Activated CD4-positive, alpha-beta T cell treated with anti-CD3 and anti-CD28 coated beads, Interleukin-2, amount 50 U/mL, for 1 hour (primary cell): ENCODE results near the gene PILRA.
"Not testable (repeated sequence)": the region's sequence is repeated elsewhere in the genome, so short reads cannot be mapped to it uniquely, and the experiment has no call there.

Source experiments
- DNase-seq: peaks from one replicate; pipeline ENCODE4 v3.0.0-alpha.2; 2020

The PILRA gene

DNA sequence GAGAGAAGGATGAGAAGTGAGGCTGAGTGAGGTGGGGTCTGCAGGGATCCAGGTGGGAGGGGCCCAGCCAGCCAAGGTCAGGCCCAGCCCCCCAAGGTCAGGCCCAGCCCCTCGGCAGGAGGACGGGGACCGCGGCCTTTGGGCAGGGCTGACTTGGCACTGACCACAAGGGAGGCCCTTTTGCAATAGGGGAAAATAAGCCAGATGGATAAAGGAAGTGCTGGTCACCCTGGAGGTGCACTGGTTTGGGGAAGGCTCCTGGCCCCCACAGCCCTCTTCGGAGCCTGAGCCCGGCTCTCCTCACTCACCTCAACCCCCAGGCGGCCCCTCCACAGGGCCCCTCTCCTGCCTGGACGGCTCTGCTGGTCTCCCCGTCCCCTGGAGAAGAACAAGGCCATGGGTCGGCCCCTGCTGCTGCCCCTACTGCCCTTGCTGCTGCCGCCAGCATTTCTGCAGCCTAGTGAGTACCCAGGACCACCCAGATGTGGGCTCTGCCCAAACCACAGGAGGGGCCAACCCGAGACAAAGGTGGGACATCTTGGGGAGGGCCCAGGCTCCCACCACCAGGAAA, at the start of gene PILRA:
TSS of gene PILRA (plus strand) at position 227 of the 571 bp plus-strand sequence. CDS start at position 397, 170 bp downstream.
- DNase-seq = no peak

DNA sequence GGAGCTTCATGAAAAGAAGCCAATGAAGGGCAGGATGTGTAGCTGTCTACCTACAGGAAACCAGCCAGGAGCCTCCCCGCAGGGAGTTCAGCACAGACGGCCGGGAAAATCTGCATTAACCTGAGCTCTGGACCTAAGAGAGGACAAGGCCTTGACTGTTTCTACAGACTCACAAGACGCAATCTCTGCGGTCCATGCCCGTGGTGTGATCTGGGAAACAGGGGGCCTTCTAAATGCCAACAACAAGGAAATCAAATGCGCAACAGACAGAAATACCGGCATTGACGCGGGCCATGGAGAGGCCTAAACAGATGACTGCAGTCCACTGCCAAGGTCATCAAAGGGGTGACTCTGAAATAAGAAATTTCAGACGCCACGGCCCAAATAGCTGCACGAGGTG, 49.1 kb upstream of the PILRA start:
- not testable (repeated sequence) for DNase-seq

DNA sequence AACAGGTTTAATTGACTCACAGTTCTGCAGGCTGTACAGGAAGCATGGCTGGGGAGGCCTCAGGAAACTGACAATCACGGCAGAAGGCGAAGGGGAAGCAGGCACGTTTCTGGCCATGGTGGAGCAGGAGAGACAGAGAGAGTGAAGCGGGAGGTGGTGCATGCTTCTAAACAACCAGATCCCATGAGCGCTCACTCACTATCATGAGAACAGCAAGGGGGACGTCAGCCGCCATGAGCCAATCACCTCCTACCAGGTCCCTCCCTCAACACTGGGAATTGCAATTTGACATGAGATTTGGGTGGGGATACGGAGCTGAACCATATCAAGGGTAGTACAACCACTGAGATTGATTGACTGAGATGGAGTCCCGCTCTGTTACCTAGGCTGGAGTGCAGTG, 47.6 kb upstream of the PILRA start:
- DNase-seq = not testable (repeated sequence)

DNA sequence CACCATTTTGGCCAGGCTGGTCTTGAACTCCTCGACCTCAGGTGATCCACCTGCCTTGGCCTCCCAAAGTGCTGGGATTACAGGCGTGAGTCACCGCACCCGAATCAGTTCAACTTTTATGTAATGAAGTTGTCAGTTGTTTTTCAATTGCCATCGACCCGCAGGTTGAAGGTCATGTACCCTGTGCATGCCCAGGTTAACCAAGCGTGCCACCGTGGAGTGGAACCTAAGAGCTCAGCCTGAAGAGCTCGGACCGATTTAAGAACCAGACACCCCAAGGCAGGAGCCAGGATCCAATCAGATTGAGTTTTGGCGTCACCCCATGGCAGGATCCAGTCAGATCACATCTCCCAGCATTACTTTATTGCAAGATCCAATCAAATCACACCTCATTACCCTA, 46.4 kb upstream of the PILRA start:
- not testable (repeated sequence) for DNase-seq

DNA sequence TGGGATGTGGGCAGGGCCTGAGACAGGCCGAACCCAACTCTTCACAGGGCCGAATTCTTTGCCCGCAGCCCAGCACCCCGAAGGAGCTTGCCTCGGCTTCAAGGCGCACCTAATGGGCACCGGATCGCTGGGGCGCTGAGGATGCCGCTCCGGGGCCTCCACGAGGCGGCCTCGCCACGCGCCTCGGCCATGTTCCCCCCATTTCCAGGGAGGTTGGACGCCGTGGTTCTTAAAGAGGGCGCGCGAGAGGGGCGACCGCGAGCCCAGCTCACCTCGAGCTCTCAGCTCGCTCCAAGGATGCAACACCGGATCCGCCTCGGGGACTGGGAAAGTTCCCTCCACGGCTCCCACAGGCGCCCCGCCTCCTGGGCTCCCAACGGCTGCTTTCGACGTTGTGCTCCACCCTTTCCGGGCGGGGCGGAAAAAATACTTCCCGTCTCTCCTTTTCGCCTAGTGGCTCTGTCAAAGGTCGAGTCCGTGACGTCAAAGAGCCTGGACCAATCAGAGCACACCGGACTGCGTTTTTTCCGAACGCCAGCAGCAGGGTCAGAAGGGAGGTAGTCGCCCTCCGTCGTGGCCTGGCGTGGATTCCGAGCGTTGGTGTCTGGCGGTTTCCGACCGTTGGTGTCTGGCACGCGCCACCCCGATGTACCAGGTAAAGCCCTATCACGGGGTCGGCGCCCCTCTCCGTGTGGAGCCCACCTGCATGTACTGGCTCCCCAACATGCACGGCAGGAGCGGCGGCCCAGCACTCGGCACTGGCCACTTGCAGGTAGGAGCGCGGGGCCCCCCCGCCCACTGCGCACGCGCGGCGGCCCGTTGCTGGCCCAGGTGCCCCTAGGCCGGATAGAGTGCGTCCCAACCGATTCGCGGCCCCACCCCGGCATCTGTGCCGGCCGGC, 37.5 kb upstream of the PILRA start:
- peak; percentile 77 for DNase-seq

DNA sequence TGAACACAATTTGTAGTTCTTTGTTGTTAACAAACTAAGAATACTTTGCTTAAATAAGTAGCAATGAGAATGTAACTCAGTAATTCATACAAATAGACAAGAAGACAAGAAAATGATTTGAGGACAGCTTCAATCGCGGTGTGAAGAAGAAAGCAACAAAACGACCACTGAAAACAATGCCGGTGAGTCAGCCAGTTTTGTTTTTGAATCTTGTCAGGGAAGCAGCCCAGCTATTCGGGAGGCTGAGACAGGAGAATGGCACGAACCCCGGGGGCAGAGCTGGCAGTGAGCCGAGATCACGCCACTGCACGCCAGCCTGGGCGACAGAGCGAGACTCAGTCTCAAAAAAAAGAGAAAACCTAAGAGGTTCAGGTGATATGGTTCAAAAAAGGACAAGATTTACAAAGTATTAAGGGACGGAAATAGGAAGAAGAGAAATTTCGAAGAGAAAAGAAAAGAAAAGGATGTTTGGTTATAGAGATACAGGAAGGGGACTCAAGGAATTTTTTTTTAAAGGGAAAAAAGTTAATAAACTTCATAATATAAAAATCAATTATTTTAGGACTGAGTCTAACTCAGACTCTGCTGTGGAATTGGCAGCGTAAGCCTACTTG, 35.1 kb upstream of the PILRA start:
- DNase-seq = not testable (repeated sequence)

DNA sequence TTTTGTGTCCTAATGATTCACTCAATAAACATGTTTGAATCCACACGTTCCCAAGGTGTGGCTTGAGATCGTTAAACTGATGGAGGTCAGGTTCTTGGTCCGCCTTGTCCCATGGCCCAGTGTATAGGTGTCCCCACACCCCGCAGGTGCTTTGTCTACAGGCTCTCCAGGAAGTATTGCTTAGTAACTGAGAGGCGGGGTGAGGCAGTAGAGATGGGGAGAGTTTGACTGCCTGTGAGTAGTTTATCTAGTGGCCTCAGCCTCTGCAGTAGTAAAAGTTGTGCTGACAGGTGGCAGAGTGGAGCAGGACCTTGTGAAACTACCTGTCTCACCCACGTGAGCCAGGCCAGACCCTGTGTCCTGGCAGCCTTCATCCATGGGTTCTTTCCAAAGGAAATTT, 32.0 kb upstream of the PILRA start:
- DNase-seq = not testable (repeated sequence)

DNA sequence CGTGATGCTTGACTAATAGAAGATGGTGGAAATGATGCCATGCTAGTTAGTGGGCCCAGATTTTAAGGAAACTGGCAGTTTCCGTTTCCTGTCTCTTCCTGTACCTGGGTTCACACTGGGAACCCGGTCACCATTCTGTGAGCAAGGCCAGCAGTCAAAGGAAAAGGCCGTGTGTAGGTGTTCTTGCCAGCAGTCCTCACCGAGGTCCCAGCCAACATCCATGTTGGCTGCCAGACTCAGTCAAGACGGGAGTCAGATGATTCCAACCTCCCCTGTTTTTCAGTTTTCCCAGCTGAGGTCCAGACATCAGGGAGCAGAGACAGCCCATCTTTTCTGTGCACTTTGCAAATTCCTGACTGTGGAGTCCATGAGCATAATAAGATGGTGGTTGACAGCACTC, 30.5 kb upstream of the PILRA start:
- DNase-seq = no peak

DNA sequence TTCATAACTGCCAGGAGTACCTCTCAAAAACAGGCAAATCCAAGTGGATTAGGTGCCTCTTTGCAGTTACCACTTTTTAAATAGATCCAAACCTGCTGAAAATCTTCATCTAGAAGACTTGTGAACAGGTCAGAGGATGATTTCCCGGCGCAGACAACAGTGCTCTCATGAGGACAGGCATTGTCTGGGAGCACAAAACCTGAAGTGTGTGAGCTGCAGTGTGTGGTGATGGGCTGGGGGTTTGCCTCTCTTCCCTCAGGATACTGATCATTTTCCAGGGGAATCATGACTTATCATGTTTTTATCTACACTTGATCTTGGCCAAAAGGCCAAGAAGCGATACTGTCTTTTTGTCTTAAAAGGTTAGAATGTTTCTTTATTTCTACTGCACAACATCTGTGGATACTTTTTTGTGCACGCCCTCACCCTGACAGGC, 29.1 kb upstream of the PILRA start:
- DNase-seq = not testable (repeated sequence)

DNA sequence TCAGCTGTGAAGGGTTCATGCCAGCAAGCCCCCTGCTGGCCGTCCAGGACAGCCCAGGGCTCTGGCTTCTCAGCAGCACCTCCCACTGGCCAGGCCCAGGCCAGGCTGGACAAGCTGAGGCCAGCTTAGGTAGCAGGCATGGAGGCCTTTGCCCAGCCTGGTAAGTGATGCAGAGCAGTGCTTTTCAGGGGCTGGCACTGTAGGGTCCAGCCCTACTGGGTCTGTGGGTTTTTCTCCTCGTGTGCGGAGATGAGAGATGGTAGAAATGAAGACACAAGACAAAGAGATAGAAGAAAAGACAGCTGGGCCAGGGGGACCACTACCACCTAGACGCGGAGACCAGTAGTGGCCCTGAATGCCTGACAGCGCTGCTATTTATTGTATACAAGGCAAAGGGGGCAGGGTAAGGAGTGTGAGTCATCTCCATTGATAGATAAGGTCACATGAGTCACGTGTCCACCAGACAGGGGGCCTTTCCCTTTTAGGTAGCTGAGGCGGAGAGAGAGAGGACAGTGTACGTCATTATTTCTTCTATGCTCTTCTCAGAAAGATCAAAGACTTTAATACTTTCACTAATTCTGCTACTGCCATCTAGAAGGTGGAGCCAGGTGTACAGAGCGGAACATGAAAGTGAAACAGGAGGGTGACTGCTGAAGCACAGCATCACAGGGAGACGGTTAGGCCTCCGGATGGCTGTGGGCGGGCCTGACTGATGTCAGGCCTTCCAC, 28.6 kb upstream of the PILRA start:
- DNase-seq = peak; percentile 71

DNA sequence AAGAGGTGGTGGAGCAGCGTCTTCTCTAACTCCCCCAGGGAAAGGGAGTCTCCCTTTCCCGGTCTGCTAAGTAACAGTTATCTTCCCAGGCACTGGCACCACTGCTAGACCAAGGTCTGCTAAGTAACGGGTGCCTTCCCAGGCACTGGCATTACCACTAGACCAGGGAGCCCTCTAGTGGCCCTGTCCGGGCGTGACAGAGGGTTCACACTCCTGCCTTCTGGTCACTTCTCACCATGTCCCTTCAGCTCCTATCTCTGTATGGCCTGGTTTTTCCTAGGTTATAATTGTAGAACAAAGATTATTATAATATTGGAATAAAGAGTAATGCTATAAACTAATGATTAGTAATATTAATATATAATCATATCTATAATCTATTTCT, 28.0 kb upstream of the PILRA start:
- DNase-seq = peak; percentile 59

DNA sequence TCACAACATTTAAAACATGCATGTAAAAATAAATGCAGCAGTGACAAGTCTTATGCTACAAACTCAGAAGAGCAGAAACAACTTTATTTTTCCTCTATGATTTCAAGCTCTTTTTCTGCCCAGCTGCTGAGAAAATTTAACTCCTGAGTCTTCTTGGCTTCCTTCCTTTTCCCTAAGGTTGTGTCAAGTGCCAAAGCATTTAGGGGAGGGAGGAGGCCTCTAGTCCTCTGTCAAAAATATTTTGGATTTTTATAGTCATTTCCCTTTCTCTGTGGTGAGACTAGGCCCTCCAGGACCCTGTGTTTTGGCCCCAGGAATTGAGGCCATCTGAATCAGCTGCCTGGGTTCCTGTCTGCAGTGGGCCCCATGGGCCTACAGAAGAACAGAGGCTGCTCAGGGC, 26.4 kb upstream of the PILRA start:
- no peak for DNase-seq

DNA sequence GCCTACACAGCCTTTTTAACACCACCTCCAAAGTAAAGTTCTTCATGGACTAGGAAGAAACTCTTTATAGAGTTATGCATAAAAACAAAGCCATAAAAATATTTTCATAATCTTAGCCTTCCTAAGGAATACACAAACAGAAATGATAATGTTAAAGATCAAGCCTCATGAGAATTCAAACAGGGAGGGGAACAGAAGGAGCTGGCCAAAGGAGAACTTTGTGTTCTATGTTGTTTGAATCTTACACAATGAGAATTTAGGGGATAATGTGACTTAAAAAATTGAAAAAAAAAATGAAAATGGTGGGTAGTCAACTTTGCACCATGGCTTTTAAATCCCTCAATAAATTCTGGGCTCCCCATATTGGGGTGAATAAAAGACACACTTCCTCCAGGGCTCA, 24.5 kb upstream of the PILRA start:
- DNase-seq = no peak

DNA sequence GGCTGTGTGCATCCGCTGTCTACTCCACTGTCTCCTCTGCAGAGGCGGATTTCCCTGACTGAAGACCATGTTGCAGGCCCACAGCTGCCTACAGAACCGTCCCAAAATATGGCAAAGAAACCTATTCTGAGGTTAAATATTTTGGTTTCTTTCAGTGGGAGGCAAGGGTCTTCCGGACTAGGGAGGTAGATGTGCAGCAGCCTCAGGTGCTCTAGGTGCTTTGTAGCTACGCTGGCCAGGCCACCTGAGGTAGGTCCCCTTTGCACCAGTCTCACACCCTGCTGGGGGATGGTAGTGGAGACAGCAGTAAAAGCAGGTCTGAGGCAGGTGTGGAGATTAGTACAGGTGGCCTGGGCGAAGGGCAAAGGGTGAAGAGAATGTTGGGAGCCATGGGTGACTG, 23.5 kb upstream of the PILRA start:
- no peak for DNase-seq

DNA sequence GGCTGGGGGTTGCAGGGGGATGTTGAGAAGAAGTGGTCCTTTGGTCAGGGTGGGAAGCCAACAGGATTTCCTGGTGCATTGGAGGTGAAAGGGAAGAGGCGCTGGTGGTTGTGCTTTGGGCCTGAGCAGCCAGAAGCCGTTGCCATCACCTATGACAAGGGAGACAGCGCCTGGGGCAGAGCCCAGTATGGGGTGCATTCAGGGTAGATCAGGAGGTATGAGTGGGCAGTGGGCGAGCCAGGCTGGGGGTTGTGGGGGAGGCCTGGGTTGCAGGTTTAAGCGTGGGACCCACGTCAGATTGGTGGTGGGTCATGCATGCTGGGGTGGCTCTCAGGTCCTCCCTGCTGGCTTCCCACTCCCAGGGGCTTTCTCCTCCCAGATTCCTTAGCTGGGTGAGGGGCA, 21.6 kb upstream of the PILRA start:
- no peak for DNase-seq

DNA sequence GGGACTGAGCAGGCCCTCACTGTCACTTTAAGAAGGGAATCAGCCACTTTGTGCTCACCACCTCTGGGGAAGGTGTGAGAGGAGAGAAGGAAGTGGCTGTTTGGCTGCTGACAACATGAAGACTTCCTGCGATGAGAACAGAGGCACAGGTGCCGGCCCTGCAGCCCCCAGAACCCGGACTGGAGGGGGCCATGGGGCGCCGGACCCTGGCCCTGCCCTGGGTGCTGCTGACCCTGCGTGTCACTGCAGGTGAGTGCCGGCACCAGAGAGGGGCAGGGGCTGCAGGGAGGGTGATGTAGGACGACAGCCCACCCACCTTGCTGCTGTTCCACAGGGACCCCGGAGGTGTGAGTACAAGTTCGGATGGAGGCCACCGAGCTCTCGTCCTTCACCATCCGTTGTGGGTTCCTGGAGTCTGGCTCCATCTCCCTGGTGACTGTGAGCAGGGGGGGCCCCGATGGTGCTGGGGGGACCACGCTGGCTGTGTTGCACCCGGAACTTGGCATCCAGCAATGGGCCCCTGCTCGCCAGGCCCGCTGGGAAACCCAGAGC, 21.0 kb upstream of the PILRA start:
- DNase-seq = not testable (repeated sequence)

DNA sequence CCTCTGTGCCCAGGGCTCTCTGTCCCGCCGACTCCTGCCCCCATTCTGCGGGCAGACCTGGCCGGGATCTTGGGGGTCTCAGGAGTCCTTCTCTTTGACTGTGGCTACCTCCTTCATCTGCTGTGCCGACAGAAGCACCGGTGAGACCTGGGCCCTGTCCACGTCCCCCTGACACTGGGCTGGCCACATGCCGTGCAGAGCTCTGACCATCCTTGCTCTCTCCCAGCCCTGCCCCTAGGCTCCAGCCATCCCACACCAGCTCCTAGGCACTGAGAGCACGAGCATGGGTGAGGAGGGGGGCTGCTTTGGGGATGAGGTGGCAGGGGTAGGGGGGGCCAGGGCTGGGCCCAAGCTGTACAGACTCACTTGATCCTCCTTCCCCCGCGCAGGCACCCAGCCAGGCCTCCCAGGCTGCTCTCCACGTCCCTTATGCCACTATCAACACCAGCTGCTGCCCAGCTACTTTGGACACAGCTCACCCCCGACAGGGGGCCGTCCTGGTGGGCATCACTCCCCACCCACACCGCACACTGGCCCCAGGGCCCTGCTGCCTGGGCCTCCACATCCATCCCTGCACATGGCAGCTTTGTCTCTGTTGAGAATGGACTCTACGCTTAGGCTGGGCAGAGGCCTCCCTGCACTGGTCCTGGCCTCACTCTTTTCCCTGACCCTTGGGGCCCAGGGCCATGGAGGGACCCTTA, 20.2 kb upstream of the PILRA start:
- DNase-seq = no peak

DNA sequence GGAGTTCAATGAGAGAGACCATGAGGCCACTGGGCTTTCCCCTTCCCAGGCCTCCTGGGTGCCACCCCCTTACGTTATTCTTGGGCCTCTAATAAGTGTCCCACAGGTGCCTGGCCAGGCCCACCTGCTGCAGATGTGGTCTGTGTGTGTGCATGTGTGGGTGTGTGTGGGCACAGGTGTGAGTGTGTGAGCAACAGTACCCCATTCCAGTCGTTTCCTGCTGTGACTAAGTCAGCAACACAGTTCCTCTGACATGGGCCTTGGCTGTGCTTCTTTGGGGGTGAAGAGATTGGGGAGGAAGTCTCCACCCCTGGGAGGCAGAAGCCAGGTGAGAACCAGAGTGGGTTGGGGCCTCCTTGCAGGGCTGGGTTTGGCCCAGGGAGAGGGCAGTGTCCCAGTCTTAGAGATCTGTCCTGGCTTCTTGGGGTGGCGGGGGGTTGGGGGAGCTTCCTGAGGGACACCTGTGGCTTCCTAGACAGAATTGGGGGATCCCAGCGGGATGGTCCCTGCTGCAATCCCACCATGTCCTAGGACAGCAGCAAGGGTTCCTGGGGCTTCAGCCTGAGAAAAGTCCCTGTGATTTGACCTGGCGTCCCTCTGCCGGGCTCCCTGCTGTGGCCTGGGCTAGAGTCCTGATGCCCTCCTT, 19.5 kb upstream of the PILRA start:
- no peak for DNase-seq

DNA sequence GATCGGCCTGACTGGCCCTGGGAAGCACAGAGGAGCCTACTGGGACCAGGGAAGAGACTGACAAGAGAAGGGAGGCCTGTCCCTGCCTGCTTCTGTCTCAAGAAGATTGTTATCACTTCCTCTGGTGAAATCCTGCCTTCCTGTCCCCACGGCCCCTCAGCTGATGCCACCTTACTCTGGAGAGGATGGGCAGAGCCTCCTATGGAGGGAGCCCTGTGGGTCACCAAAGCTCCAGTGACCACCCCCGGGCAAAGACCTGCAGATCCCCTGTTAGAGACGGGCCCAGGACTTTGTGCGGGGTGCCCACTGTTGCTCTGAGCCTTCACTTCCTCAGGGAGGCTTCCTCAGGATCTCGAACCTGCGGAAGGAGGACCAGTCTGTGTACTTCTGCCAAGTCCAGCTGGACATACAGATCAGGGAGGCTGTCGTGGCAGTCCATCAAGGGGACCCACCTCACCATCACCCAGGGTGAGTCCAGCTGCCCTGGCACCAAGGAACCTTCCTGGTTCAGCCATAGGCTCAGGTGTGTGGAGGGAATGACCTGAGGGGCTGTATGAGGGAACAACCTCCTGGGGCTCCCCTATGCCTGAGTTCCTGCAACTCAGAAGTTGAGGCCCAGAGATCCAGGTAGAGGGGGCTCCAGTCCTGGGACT, 16.7 kb upstream of the PILRA start:
- no peak for DNase-seq

DNA sequence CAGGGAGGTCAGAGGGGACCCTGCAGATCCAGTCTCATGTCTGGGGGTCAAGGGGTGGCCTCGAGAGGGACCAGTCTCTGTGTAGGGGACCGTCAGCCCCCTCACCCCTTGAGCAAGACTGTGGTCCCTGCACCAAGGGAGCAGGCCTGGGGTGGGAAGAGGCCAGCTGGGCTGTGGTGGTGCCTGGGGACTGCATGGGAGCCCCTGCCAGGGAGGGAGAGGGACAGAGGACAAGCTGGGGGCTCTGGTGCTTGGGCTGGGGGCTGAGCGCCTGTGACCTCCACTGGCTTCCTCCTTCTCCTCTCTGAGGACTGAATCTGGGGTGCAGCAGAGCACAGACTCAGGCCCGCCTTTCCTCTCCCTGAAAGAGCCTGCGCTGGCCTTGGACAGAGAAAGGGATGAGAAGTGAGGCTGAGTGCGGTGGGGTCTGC, 16.1 kb upstream of the PILRA start:
- no peak for DNase-seq
